Glutamatergic neuron (in vitro differentiated cells): ENCODE results near the gene SMARCD3. TPM values are rescaled to one million over a fixed set of nuclear protein-coding genes. Genes with fewer than 3 reads are reported as not detected.

Experiments
- DNase-seq: peaks from one replicate; pipeline ENCODE4 v3.0.0; 2022
- H3K27ac Mint-ChIP-seq: one replicate; pipeline ENCODE4 v1.8.0; 2020; ENCODE audit warnings: mild to moderate bottlenecking, mixed read lengths, inconsistent platforms; ENCODE audit not compliant: unreplicated experiment
- H3K27me3 Mint-ChIP-seq: one replicate; pipeline ENCODE4 v1.8.0; 2020; ENCODE audit warnings: mild to moderate bottlenecking, moderate library complexity, mixed read lengths, inconsistent platforms; ENCODE audit not compliant: unreplicated experiment
- H3K36me3 Mint-ChIP-seq: one replicate; pipeline ENCODE4 v1.8.0; 2020; ENCODE audit warnings: mild to moderate bottlenecking, mixed read lengths, inconsistent platforms; ENCODE audit not compliant: unreplicated experiment
- H3K4me1 Mint-ChIP-seq: one replicate; pipeline ENCODE4 v1.8.0; 2020; ENCODE audit warnings: mild to moderate bottlenecking, low read depth, mixed read lengths, inconsistent platforms; ENCODE audit not compliant: unreplicated experiment
- H3K4me3 Mint-ChIP-seq: one replicate; pipeline ENCODE4 v1.8.0; 2020; ENCODE audit warnings: mild to moderate bottlenecking, mixed read lengths, inconsistent platforms; ENCODE audit not compliant: unreplicated experiment
- H3K9me3 Mint-ChIP-seq: one replicate; pipeline ENCODE4 v1.8.0; 2020; ENCODE audit warnings: mild to moderate bottlenecking, moderate library complexity, mixed read lengths, inconsistent platforms; ENCODE audit not compliant: unreplicated experiment
- total RNA-seq: library from RNA; stranded (reverse); fragmentation: NEBNext Ultra II Directional; extraction: Animal tissue kit (Norgen Biotek cat#: 25700); gene quantifications from one replicate; pipeline ENCODE4 v1.2.1, GENCODE V29; 2021; ENCODE audit not compliant: unreplicated experiment
- TF ChIP-seq, protein P1 (sequence below): fragments of 200-600 bp; sonication (generic); IDR thresholded peaks from one replicate; pipeline ENCODE4 v1.5.0; 2021; ENCODE audit not compliant: partially characterized antibody, unreplicated experiment

SMARCD3 gene
- total RNA-seq, 1 donor from 2014 or later, result 5.1 TPM

DNA sequence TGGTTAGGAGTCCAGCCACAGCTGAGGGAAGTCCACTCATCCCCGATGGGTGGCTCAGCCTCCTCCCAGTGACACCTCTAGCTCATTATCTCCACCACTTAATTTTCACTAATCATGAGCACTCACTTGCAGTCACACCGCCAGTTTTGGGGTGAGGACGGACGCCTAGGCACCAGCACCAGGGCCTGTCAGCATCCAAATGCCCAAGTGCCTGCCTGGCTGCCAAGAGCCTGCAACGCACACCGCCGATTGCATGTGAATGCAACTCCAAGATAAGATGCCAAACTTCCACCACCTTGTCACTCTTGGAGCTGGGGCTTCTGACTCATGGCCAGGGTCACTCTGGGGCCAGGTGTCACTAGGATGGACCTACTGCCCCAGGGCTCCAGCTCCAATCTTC lies 24.4 kb upstream of the SMARCD3 start:
- no peak overlapping the region for H3K27ac Mint-ChIP-seq
- no peaks in the 10 kb centered on the region for H3K36me3 Mint-ChIP-seq
- DNase-seq, result no peak
- H3K9me3 Mint-ChIP-seq, result peaks cover 7% of the 10 kb centered on the region
- H3K4me1 Mint-ChIP-seq, result no peaks in the 10 kb centered on the region
- TF ChIP-seq, protein P1, sequence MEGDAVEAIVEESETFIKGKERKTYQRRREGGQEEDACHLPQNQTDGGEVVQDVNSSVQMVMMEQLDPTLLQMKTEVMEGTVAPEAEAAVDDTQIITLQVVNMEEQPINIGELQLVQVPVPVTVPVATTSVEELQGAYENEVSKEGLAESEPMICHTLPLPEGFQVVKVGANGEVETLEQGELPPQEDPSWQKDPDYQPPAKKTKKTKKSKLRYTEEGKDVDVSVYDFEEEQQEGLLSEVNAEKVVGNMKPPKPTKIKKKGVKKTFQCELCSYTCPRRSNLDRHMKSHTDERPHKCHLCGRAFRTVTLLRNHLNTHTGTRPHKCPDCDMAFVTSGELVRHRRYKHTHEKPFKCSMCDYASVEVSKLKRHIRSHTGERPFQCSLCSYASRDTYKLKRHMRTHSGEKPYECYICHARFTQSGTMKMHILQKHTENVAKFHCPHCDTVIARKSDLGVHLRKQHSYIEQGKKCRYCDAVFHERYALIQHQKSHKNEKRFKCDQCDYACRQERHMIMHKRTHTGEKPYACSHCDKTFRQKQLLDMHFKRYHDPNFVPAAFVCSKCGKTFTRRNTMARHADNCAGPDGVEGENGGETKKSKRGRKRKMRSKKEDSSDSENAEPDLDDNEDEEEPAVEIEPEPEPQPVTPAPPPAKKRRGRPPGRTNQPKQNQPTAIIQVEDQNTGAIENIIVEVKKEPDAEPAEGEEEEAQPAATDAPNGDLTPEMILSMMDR, result no peak
- no peak overlapping the region for H3K4me3 Mint-ChIP-seq
- H3K27me3 Mint-ChIP-seq, result peaks cover 8% of the 10 kb centered on the region

DNA sequence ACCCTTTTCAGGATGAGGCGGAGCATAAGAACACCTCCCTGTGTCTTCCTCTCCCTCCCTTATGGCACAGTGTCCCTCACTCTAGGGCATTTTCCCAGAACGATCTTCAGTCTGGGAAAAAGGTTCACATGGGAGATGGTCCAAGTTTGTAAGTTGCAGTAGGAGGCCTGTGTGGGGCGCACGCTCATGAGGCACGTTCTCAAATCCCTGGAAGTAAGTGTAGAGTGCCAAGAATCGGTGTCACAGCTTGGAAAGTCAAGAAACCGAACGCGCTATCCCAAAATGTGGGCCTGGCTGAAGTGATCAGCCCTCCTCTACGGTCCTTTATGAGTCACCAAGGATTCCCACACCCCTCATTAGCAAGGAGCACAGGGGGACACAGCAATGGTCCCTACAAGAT lies 23.9 kb upstream of the SMARCD3 start:
- Mint-ChIP-seq H3K27me3 (peaks cover 6% of the 10 kb centered on the region), H3K27ac (no peak overlapping the region), H3K4me1 (no peaks in the 10 kb centered on the region), H3K36me3 (no peaks in the 10 kb centered on the region), H3K4me3 (no peak overlapping the region), H3K9me3 (peaks cover 7% of the 10 kb centered on the region)
- TF ChIP-seq, protein P1, result no peak
- DNase-seq, result no peak

DNA sequence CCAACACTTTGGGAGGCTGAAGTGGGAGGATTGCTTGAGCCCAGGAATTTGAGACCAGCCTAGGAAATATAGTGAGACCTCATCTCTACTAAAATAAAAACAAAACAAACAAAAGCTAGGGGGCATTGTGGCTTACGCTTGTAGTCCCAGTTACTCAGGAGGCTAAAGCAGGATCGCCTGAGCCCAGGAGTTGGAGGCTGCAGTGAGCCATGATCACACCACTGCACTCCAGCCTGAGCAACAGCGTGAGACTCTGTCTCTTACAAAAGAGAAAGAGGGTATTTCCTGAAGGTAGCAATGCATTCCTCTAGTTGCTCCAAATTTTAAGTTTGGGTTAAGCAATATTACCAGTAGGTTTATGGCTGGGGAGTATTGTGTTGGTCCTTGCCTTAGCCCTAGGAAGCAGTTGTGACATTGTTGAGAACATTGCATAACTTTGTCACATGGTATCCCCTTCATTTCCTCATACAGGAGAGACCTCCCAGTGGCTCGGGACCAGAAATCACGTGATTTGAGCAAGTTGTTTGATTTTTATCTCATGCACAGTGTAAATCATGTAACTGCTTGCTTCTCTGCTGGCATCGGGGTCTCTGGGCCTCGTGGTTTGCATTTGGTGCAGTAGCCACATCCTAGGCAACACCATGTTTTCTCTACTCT lies 23.3 kb upstream of the SMARCD3 start:
- no peak overlapping the region for H3K27ac Mint-ChIP-seq

DNA sequence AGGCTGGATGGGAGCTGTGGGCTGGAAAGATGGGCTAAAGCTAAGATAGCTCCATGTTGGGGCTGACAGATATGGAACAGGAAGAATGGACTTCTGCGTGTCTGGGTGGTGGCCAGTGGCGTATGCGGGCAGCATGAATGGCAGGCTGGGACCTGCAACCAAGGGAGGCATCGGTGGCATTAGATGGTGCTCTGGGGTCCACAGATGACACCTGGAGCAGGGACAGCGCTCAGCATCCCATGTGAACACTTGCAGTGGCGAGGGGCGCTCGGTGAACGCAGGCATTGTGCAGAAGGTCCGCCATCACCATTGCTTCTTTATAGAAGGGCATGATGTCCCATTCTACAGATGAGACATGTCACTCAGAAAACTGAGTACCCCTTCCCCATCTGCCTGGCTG lies 21.0 kb upstream of the SMARCD3 start:
- H3K9me3 Mint-ChIP-seq, result peaks cover 4% of the 10 kb centered on the region
- H3K27ac Mint-ChIP-seq, result no peak overlapping the region
- H3K4me3 Mint-ChIP-seq, result no peak overlapping the region
- DNase-seq, result no peak
- H3K36me3 Mint-ChIP-seq, result no peaks in the 10 kb centered on the region
- TF ChIP-seq, protein P1, result no peak
- H3K4me1 Mint-ChIP-seq, result no peaks in the 10 kb centered on the region
- peaks cover 1% of the 10 kb centered on the region for H3K27me3 Mint-ChIP-seq

More for the DNA sequence above, 23.3 kb upstream of the SMARCD3 start:
- Mint-ChIP-seq H3K27me3 (peaks cover 5% of the 10 kb centered on the region), H3K4me3 (no peak overlapping the region), H3K36me3 (no peaks in the 10 kb centered on the region), H3K9me3 (peaks cover 7% of the 10 kb centered on the region), H3K4me1 (no peaks in the 10 kb centered on the region)
- no peak for DNase-seq
- TF ChIP-seq, protein P1, result no peak

DNA sequence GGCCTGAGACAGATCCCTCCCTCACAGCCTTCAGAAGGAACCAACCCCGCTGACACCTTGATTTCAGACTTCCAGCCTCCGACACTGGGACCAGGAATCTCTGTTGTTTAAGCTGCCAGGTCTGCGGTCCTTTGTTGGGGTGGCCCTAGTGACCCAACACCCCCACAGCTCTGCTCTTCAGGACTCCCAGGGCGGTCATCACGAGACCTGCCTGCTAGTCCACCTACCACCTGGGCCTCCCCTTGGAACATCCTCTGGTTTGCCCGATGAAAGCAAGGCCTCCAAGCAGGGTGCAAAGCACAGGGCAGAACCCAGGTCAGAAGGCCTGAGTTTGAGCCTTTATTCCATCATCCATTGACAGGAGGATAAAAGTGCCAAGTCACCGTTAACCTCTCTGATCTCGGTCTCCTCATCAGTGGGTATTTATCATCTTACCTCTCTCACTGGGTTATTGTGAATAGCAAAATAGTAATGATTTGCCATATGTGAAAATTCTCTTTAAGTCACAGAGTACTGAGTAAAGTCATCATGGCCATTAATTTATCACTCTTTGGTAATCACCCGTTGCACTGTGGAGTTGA lies 16.9 kb upstream of the SMARCD3 start:
- TF ChIP-seq, protein P1, result no peak
- peaks cover 4% of the 10 kb centered on the region for H3K27me3 Mint-ChIP-seq
- H3K4me1 Mint-ChIP-seq, result no peaks in the 10 kb centered on the region
- peaks cover 1% of the 10 kb centered on the region for H3K9me3 Mint-ChIP-seq
- DNase-seq, result no peak
- H3K27ac Mint-ChIP-seq, result no peak overlapping the region
- H3K36me3 Mint-ChIP-seq, result peaks cover 4% of the 10 kb centered on the region
- no peak overlapping the region for H3K4me3 Mint-ChIP-seq
